ENCODE results near the gene TM4SF20.

Gene TM4SF20

GRCh38 chr2:227312579-227312978 is 66.5 kb downstream of the TM4SF20 start:
- no peak for DNase-seq (ENCODE audit: low read depth)
- no peak overlapping the region for H3K4me3 ChIP-seq (ENCODE audit: control insufficient read depth, low read depth, low read length)
- TF ChIP-seq CTCF (IDR thresholded peaks at IDR 0.05; ENCODE audit: control insufficient read depth, insufficient read depth, low read depth, low read length, missing control alignments): no peak

Measured in AG09309 (cell line).